Stimulated activated CD8-positive, alpha-beta memory T cell treated with anti-CD3 and anti-CD28 coated beads, Interleukin-4, amount 100 ng/mL, for 4 hours (primary cell): ENCODE measurements around the gene CCR3.

Experiments used
- DNase-seq, 2 donors: peaks; one replicate each; pipeline ENCODE4 v3.0.0-alpha.2; 2020; ENCODE audit warnings: low read depth in 2 of 2, low spot score in 1 of 2

CCR3 gene

DNA sequence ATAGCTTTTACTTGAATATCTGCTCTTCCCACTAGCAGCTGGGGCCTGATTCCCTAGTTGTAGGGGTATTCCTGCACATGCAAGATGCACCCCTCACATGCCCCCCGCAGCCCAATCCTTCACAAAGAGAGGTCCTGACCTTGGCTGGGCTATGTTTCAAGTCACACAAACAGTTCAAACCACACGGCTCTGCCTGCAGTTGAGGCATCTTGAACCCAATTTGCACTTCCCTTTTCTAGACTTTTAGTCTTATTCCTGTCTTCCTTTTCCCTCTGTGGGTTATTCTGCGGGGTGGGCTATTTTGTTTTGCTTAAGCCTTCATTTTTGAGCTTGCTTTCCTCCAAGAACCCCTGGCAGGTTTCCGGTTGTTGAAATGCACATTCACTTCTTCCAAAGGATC, 20.9 kb upstream of the CCR3 start:
- no peak for DNase-seq

GRCh38 chr3:46221938-46222337, 20.3 kb upstream of the CCR3 start:
- no peak for DNase-seq

GRCh38 chr3:46222435-46223161, 19.7 kb upstream of the CCR3 start:
- no peak for DNase-seq

DNA sequence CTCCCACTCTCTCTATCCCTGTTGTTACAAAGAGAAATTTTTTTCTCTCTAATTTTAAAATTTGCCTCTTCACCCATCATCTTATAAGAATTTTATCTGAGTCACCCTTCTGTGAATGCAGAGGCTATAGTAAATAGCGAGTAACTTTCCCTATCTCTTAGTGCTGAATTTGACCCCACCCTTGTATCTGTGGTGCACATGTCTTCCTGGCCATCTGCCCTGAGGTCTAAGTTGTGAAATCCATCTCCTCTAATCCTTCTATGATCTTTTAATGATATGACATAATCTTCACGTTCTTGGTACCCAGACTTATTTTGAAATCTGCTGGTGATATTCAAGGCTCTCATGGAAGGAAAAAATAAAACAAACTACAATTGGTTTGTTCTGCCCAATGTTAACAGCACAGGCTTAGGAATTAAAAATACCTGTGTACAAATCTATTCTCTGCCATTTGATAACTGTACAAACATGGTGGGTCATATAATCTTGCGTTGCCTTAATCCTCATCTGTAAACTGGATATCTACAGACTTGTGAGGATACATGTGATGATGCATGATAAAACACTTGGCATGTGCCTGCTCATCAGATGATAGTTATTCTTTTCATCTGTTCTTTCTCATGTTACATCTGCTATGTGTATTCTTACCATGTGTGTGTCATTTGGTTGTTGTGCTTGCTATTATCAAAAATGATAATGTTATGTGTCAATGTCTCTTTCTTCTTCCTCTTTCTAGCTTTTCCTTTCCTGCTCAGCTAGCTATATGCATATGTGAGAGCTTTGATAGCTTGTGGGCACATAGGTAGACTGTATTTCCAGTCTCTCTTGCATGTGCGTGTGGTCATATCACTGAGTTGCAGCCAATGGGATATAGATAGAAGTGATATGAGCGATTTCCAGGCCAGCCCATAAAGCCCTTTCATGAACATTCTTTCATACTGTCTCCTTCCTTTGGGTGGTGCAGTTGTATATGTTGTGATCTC, 13.7 kb upstream of the CCR3 start:
- DNase-seq, result no peak

GRCh38 chr3:46231323-46231722, 10.9 kb upstream of the CCR3 start:
- DNase-seq, result no peak

DNA sequence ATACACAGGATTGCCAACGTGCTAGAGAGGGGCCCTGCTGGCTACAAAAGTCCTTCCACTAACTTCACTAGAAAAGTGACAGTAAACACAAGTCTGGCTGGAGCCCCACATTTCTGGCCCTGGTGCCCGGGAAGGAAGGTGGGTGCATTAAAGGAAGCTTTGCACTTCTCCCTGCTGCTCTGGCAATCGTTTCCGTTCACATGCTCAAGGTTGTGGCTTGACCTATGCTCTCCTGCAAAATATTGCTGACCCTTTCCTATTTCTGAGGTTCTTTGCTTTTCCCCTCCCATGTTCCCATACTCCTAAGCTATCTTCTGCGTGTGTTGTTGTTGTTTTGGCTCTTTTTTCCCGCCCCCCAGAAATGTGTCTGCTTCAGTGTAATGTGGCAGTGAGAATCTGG, 9.1 kb upstream of the CCR3 start:
- no peak for DNase-seq

DNA sequence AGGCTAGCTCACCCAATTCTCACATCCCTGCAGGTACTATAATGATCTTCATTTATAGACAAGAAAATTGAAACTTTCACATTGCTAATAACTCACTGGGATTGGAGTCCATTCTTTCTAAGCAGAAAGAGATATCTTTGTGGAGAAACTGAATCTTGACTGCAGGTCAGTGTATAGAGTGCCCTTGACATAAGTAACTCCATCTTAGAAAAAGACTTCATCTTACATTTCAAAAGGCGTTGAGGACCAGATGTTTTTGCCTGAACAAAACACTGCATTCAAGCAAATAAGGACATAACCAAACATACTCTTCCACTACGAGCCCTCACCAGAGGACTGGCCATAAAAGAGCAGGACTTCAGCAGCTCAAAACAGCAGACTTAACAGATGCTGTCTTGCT, 6.8 kb upstream of the CCR3 start:
- no peak for DNase-seq

DNA sequence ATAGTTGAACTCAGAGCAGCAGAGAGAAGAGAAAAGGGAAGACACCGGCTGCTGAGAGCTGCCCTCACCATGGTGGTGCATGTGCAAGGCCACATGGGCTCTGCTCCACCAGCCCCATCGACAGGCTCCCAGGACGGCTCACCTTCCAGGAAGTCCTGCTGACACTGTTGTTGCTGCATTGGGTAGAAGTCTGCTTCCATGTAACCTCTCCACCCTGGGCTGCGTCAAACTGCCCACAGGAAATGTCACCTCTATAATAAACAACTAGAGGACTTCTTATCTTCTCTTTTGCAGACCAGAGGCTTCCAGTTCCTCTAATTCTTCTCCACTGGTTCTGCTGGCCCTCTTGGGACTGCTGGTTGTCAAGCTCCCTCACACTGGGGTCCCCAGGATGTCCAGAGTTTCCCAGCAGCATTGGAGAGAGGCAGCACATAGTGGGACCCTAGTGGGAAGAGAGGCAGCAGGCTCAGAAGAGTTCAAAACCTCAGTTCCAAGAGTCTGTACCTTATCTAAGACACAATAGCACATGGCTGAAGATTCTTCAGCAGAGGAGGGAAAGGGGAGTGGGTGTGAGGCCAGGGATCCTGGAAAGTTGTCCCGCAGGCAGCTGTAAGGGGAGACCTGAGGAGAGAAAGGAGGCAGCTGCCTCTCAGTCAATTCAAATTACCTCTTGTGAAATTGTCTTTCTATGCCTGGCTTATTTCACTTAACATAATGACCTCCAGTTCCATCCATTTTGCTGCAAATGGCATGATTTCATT, 5.8 kb upstream of the CCR3 start:
- no peak for DNase-seq

DNA sequence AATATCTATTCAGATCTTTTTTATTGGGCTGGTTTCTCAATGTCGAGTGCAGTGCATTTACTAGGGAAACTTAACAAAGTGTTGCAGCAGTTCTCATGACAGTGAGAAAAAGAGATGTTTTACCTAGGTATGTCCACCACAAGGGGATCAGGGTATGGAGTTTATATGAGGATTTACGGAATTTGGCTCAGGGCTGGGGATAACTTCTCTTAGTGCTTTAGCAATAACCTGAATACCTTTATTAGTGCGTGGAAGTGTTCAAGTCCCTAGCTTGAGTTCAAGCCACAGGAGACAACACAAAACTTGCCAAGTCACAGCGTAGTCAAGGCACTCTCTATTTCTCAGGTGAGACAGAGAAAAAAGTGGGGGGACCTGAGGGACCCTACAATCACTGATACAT, 3.9 kb upstream of the CCR3 start:
- no peak for DNase-seq

DNA sequence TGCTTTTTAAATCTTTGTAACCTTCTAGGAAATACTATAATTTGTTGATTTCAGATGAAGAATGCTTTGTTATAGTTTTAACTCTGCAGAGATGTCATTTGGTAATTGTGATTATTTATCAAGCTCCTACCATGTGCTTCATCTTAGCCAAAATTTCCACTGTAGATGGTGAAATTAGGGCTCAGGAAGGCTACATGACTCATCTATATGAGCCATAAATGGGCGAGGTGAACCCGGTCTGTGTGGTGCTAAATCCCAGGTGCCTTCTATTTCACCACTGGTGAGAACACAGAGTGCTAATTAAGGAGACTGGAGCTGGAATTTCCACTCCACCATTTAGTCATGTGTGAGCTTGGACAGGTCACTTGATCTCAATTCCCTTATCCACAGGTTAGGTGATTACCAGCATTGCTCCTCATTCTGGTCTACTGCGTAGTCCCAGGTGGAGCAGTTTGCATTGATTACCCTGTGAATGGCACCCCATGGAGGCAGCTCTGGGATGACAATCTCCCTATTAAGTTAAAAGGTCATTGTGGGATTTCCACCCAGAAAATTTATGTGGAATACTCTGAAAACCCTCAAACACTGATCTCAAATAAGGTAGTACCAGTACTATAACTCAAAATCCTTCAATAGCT, 2.8 kb upstream of the CCR3 start:
- no peak for DNase-seq

DNA sequence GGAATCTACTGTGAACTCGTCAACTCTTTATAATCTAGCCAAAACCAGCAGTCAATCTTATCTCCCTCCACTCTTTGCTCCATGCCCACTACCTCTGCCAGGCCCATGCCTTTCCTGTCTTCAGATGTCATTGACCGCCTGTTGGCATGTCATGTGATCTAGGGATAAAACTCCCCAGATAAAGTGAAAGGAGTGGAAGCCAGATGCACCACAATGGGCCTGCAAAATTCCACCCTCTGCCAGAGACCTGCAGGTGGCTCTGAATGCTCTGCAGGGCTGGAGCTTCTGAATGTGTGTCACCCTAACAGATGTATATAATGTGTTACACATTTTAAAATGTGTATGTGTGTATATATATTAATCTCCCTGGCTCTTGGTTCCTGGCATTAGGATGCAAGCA, 2.3 kb upstream of the CCR3 start:
- DNase-seq, result no peak

DNA sequence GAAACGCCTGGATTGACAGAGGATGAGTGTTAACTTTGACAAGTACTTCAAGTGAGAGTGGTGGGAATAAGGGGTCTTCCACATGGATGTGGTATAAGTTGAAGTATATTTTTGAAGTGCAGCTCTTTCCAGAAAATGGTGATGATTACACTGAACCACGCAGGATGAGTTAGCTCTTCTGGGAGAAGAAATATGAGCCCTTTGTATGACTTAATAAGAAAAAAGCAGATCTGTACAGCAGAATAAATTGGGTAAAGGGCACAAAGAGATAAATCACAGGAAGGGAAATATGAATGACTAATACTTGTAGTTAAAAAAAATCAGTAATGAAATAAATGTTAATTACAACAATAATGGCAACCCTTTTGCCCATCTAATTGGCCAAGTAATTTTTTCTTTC, 1.3 kb downstream of the CCR3 start:
- DNase-seq, result no peak

- DNase-seq, result no peak
Measured at GRCh38 chr3:46245146-46245545, 2.9 kb downstream of the CCR3 start.

DNA sequence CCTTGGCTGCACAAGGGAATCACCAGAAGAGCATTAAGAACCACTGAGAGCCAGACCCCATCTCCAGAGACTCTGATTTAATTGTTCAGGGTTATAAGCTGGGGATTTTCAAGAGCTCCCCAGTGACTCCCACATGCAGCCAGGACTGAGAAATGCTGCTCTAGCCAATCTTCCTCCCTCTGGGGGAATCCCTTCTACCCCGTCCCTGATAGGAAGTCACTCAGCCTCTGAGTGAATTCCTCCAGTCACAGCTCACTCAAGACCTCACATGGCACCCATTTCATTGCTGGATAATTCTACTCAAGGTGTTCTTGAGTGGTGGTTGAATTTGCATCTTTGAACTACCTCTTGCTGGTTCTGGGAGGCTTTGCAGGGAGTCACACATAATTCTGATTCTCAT, 10.7 kb downstream of the CCR3 start:
- DNase-seq, result no peak

DNA sequence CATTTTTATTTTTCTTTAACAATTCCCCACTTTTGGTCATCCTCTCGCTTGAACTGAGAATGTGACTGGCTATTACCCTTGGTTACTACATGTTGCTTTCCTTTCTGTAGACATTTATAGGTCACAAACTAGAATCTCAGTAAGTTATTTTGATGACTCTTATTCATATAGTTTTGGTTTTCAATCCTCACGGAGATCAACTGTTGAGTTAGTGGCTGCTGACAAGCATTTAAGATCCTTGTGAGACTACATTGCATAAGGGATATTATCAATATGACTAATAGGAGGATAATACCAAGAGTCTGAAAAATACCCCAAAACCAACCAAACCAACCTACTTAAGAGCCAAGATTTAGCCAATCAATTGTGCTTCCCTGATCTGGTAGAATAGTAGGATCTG, 16.3 kb downstream of the CCR3 start:
- DNase-seq, result no peak

DNA sequence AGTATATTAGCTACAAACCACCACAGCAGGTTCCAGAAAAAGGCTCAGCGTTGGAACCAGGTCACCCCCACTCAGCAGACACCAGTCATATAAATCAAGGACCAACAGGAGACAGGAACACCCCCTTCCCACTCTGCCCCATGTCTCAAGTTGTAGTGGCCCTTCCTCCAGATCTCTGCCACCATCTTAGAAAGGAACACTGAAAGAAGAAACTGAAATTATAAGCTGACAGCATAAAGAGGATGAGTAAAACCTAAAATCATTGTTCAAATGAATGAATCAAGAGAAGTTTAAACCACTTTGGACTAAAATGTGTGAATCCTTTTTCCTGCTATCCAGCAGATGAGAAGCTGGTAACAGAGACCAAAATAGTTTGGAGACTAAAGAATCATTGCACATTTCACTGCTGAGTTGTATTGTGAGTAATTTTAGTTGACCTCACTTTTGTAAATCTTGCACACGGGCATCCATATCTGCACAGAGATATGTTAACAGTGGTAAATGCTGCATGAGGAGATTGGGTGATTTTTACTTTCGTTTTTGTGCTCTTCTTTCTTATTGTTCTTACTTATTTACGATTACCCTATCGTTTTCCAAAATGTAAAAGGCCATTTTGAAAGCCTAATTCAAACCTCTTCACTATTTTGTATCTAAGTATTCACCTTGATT, 19.8 kb downstream of the CCR3 start:
- DNase-seq, result no peak

DNA sequence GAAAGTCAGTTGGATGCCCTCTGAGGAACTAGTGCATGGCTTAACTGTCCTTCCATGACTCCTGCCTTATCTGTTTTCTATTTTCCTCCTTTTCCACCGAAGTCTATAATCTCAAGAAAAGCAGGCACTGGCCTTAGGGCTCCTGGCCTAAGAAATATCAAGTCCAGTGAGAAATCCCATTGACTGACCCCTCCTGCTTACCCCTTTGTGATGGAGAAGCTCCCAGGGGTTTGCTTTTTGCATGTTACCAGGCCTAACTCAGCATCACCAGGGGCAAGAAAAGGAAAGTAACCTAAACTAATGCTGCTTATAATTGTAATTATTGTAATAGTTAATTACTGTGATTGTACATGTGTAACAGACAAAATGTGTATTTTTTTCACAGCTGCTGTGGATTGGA, 21.7 kb downstream of the CCR3 start:
- DNase-seq, result no peak

DNA sequence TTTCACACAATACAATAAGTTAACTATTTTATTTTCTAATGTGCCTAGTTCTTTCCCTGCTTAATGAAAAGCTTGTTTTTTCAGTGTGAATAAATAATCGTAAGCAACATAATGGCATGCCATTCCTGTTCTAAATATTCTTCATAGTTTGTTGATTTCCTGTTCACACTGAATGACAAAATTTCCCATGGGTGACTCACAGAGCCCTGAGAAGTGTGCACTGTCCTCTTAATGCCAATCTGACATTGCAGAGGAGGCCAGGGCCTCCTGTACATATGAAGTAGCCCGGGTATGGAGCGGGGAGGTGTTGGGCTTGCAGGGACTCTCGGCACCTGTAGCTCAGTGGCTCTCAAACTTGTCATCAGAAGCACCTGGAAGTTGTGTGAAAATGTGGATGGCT, 24.3 kb downstream of the CCR3 start:
- DNase-seq, result no peak

DNA sequence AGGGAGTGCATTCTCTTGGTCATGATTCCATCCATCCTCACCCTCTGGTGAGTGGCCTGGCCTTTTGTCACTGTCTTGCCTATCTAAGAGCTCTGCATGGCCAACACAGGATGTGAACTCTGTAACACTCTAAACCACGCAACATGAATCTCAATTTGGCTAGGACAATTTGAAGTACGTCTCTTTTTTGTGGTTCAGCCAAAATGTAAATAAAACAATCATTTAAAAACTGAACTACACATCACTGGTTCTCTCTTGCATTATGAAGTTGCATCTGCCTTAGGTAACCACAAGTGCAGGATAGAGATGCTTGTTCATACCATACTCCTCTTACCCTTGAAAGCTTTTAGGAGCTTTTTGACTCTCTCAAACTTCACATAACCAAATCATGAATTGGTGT, 27.3 kb downstream of the CCR3 start:
- no peak for DNase-seq

- no peak for DNase-seq
Measured at GRCh38 chr3:46270474-46270873, 28.2 kb downstream of the CCR3 start.
